A673 (cell line): ENCODE data around the gene PSMG4. TPM values are rescaled to one million over a fixed set of nuclear protein-coding genes. Genes with fewer than 3 reads are reported as not detected.

Experiments used
- BruUV-seq: library from RNA; stranded (reverse); fragments of 400-500 nt; replicated peaks from 2 replicates; lab custom pipeline; 2021; lab: Mats Ljungman, UMichigan
- CTCF ChIA-PET: fragments of 300-600 bp; sonication (Branson Sonifier 250); formaldehyde crosslinking; loops from one replicate; lab custom pipeline; 2022; ENCODE audit warnings: antibody characterized with exemption; lab: Charles Lee
- POLR2A ChIA-PET: fragments of 300-600 bp; sonication (Branson Sonifier 250); formaldehyde crosslinking; loops from one replicate; lab custom pipeline; 2022; ENCODE audit warnings: antibody characterized with exemption; ENCODE audit not compliant: low non-redundant PET; lab: Charles Lee
- DNase-seq: peaks from one replicate; pipeline ENCODE4 v3.0.0-alpha.2; 2015; ENCODE audit warnings: low spot score
- H3K27ac ChIP-seq: fragments of 200-600 bp; sonication (generic); 2 replicates; pipeline ENCODE4 v1.5.1; 2016; ENCODE audit warnings: mixed run types, low read depth, mild to moderate bottlenecking, mixed read lengths, antibody characterized with exemption, low read length; ENCODE audit not compliant: poor library complexity, severe bottlenecking
- H3K27me3 ChIP-seq: fragments of 200-600 bp; sonication (generic); replicated peaks from 2 replicates; pipeline ENCODE4 v1.6.1; 2017; ENCODE audit warnings: mixed run types, low read depth, mild to moderate bottlenecking, mixed read lengths, antibody characterized with exemption, low read length; ENCODE audit not compliant: insufficient read depth, poor library complexity
- H3K36me3 ChIP-seq: fragments of 200-600 bp; sonication (generic); 2 replicates; pipeline ENCODE4 v1.6.1; 2016; ENCODE audit warnings: mixed run types, mild to moderate bottlenecking, mixed read lengths, antibody characterized with exemption, low read length; ENCODE audit not compliant: insufficient read depth, poor library complexity, severe bottlenecking
- H3K4me1 ChIP-seq: fragments of 200-600 bp; sonication (generic); 2 replicates; pipeline ENCODE4 v1.6.1; 2017; ENCODE audit warnings: mixed run types, mild to moderate bottlenecking, mixed read lengths, antibody characterized with exemption, low read length; ENCODE audit not compliant: insufficient read depth, poor library complexity, severe bottlenecking
- H3K4me3 ChIP-seq: fragments of 200-600 bp; sonication (generic); 2 replicates; pipeline ENCODE4 v1.5.1; 2016; ENCODE audit warnings: low read depth, mixed run types, mild to moderate bottlenecking, mixed read lengths, low read length; ENCODE audit not compliant: poor library complexity, severe bottlenecking
- H3K9me3 ChIP-seq: fragments of 200-600 bp; sonication (generic); 2 replicates; pipeline ENCODE4 v1.6.1; 2016; ENCODE audit warnings: mixed run types, low read depth, mild to moderate bottlenecking, mixed read lengths, antibody characterized with exemption, low read length; ENCODE audit not compliant: poor library complexity, severe bottlenecking
- CTCF ChIP-seq: fragments of 300-800, 200-600 bp; sonication (generic); conservative IDR thresholded peaks from 2 replicates; pipeline ENCODE4 v1.5.1; 2017; ENCODE audit warnings: low read depth, mild to moderate bottlenecking, antibody characterized with exemption, low read length, moderate library complexity, mixed read lengths
- EZH2 ChIP-seq: fragments of 200-600 bp; sonication (generic); IDR thresholded peaks from 2 replicates; pipeline ENCODE4 v1.6.1; 2017; ENCODE audit warnings: borderline replicate concordance, low read depth, mild to moderate bottlenecking, mixed read lengths, antibody characterized with exemption, low read length; ENCODE audit not compliant: poor library complexity, severe bottlenecking
- intact Hi-C: fragments of 100-400 bp; cut with micrococcal nuclease; formaldehyde crosslinking; loops from one replicate; pipeline ENCODE4 v1.10.0; 2022; ENCODE audit not compliant: unreplicated experiment
- total RNA-seq: library from RNA; stranded (reverse); gene quantifications from 2 replicates; pipeline ENCODE4 v1.2.3, GENCODE V29; 2021

Gene PSMG4
- total RNA-seq, 1 experiment from 2014 or later = 34.4 TPM

GRCh38 chr6:3305831-3306230 lies 47.1 kb downstream of the PSMG4 start:
- CTCF ChIA-PET = no interaction called here
- POLR2A ChIA-PET = no interaction called here
- Histone ChIP-seq H3K4me3 (no peak overlapping the region), H3K27ac (no peak overlapping the region), H3K36me3 (no peaks in the 10 kb centered on the region), H3K27me3 (no peaks in the 10 kb centered on the region), H3K9me3 (no peaks in the 10 kb centered on the region), H3K4me1 (peaks cover 4% of the 10 kb centered on the region)
- intact Hi-C loops = no loop called here
- TF ChIP-seq EZH2 (no peak), CTCF (no peak)
- no TSS peak for BruUV-seq
- DNase-seq = no peak

- no peaks in the 10 kb centered on the region for H3K27me3 ChIP-seq
- ChIA-PET CTCF (no interaction called here), POLR2A (no interaction called here)
- no peak overlapping the region for H3K27ac ChIP-seq
- TF ChIP-seq EZH2 = no peak
- no peak for TF ChIP-seq CTCF
- H3K9me3 ChIP-seq = no peaks in the 10 kb centered on the region
- H3K36me3 ChIP-seq = no peaks in the 10 kb centered on the region
- peaks cover 5% of the 10 kb centered on the region for H3K4me1 ChIP-seq
- H3K4me3 ChIP-seq = no peak overlapping the region
- BruUV-seq = no TSS peak
- intact Hi-C loops = no loop called here
- DNase-seq = no peak
Measured at GRCh38 chr6:3306848-3307247, 48.1 kb downstream of the PSMG4 start.

- Histone ChIP-seq H3K27ac (no peak overlapping the region), H3K9me3 (no peaks in the 10 kb centered on the region), H3K36me3 (no peaks in the 10 kb centered on the region), H3K4me1 (peaks cover 5% of the 10 kb centered on the region), H3K27me3 (no peaks in the 10 kb centered on the region), H3K4me3 (no peak overlapping the region)
- TF ChIP-seq CTCF (no peak), EZH2 (no peak)
- BruUV-seq = no TSS peak
- intact Hi-C loops = no loop called here
- ChIA-PET POLR2A (no interaction called here), CTCF (no interaction called here)
- DNase-seq = no peak
Measured at GRCh38 chr6:3307436-3307835, 48.7 kb downstream of the PSMG4 start.
